IPS DF 6.9 (cell line): ENCODE results near the gene EML5.

ENCODE experiments used
- DNase-seq: peaks from one replicate; pipeline ENCODE4 v3.0.0-alpha.2; 2013; ENCODE audit warnings: low read depth, low spot score
- H3K27ac ChIP-seq: one replicate; pipeline ENCODE4 v1.5.1; 2013; ENCODE audit warnings: low read length, control low read depth
- H3K27me3 ChIP-seq: 2 replicates; pipeline ENCODE4 v1.6.1; 2013; ENCODE audit warnings: mild to moderate bottlenecking, low read length; ENCODE audit not compliant: control insufficient read depth, insufficient read depth
- H3K36me3 ChIP-seq: 2 replicates; pipeline ENCODE4 v1.6.1; 2013; ENCODE audit warnings: low read length; ENCODE audit not compliant: control insufficient read depth, insufficient read depth
- H3K4me1 ChIP-seq: 2 replicates; pipeline ENCODE4 v1.6.1; 2013; ENCODE audit warnings: low read length; ENCODE audit not compliant: control insufficient read depth, insufficient read depth
- H3K4me3 ChIP-seq: 2 replicates; pipeline ENCODE4 v1.5.1; 2013; ENCODE audit warnings: mild to moderate bottlenecking, low read length
- H3K9me3 ChIP-seq: 2 replicates; pipeline ENCODE4 v1.6.1; 2013; ENCODE audit warnings: low read length, inconsistent platforms; ENCODE audit not compliant: control insufficient read depth, insufficient read depth
- WGBS: extraction: QIAGEN DNeasy Blood & Tissue Kit; methylation state at CpG from one replicate; pipeline ENCODE4 v1.1.7; 2013; ENCODE audit warnings: mixed read lengths, missing lambda C conversion rate; ENCODE audit not compliant: insufficient read length, insufficient coverage; 5-methylcytosine and 5-hydroxymethylcytosine counted together

The EML5 gene

GRCh38 chr14:88792473-88793258 lies at the start of gene EML5:
TSS of gene EML5 (minus strand) at chr14:88792953. CDS start at chr14:88792503, 450 bp downstream.
- peak within 1 kb of the TSS; percentile 53; the same call in 1 of the 2 replicates for H3K4me3 ChIP-seq
- H3K27ac ChIP-seq: no peak within 1 kb of the TSS
- peak; percentile 22 for DNase-seq
- no CpG with 5 or more reads among the region's 111 CpGs for WGBS
- H3K9me3 ChIP-seq: no peaks in the 10 kb centered on the region
- H3K36me3 ChIP-seq: no peaks in the 10 kb centered on the region
- peaks cover 20% of the 10 kb centered on the region for H3K27me3 ChIP-seq
- H3K4me1 ChIP-seq: no peaks in the 10 kb centered on the region

- no peak for DNase-seq
- Histone ChIP-seq H3K9me3 (no peaks in the 10 kb centered on the region), H3K27me3 (no peaks in the 10 kb centered on the region), H3K4me3 (no peak overlapping the region), H3K4me1 (no peaks in the 10 kb centered on the region), H3K36me3 (no peaks in the 10 kb centered on the region), H3K27ac (no peak overlapping the region)
- WGBS: no CpG with 5 or more reads among the region's 1 CpG
Measured at GRCh38 chr14:88842414-88842813, 49.7 kb upstream of the EML5 start.

GRCh38 chr14:88841741-88842140 lies 49.0 kb upstream of the EML5 start:
- Histone ChIP-seq H3K36me3 (no peaks in the 10 kb centered on the region), H3K27me3 (no peaks in the 10 kb centered on the region), H3K4me3 (no peak overlapping the region), H3K9me3 (no peaks in the 10 kb centered on the region), H3K27ac (no peak overlapping the region), H3K4me1 (no peaks in the 10 kb centered on the region)
- WGBS: no CpG with 5 or more reads among the region's 1 CpG
- no peak for DNase-seq

GRCh38 chr14:88840926-88841325 lies 48.2 kb upstream of the EML5 start:
- H3K36me3 ChIP-seq: no peaks in the 10 kb centered on the region
- WGBS: no CpG with 5 or more reads among the region's 5 CpGs
- H3K4me1 ChIP-seq: no peaks in the 10 kb centered on the region
- no peaks in the 10 kb centered on the region for H3K9me3 ChIP-seq
- no peak overlapping the region for H3K4me3 ChIP-seq
- H3K27me3 ChIP-seq: no peaks in the 10 kb centered on the region
- H3K27ac ChIP-seq: no peak overlapping the region
- DNase-seq: no peak

GRCh38 chr14:88838015-88838414 lies 45.3 kb upstream of the EML5 start:
- Histone ChIP-seq H3K27me3 (no peaks in the 10 kb centered on the region), H3K9me3 (no peaks in the 10 kb centered on the region), H3K4me1 (no peaks in the 10 kb centered on the region), H3K36me3 (no peaks in the 10 kb centered on the region), H3K4me3 (no peak overlapping the region), H3K27ac (no peak overlapping the region)
- WGBS: no CpG with 5 or more reads among the region's 3 CpGs
- no peak for DNase-seq

- Histone ChIP-seq H3K27ac (no peak overlapping the region), H3K27me3 (no peaks in the 10 kb centered on the region), H3K9me3 (no peaks in the 10 kb centered on the region), H3K4me1 (no peaks in the 10 kb centered on the region), H3K4me3 (no peak overlapping the region), H3K36me3 (no peaks in the 10 kb centered on the region)
- no CpG with 5 or more reads among the region's 1 CpG for WGBS
- no peak for DNase-seq
Measured at GRCh38 chr14:88837495-88837894, 44.7 kb upstream of the EML5 start.

GRCh38 chr14:88835661-88836060 lies 42.9 kb upstream of the EML5 start:
- no peaks in the 10 kb centered on the region for H3K9me3 ChIP-seq
- H3K27ac ChIP-seq: no peak overlapping the region
- DNase-seq: no peak
- H3K4me3 ChIP-seq: no peak overlapping the region
- H3K27me3 ChIP-seq: no peaks in the 10 kb centered on the region
- H3K36me3 ChIP-seq: no peaks in the 10 kb centered on the region
- H3K4me1 ChIP-seq: no peaks in the 10 kb centered on the region

- DNase-seq: no peak
- Histone ChIP-seq H3K27me3 (no peaks in the 10 kb centered on the region), H3K27ac (no peak overlapping the region), H3K4me1 (no peaks in the 10 kb centered on the region), H3K9me3 (no peaks in the 10 kb centered on the region), H3K4me3 (no peak overlapping the region), H3K36me3 (no peaks in the 10 kb centered on the region)
Measured at GRCh38 chr14:88834883-88835431, 42.2 kb upstream of the EML5 start.

- Histone ChIP-seq H3K4me3 (no peak overlapping the region), H3K27ac (no peak overlapping the region), H3K9me3 (no peaks in the 10 kb centered on the region), H3K4me1 (no peaks in the 10 kb centered on the region), H3K27me3 (no peaks in the 10 kb centered on the region), H3K36me3 (no peaks in the 10 kb centered on the region)
- DNase-seq: no peak
Measured at GRCh38 chr14:88831284-88831683, 38.5 kb upstream of the EML5 start.

GRCh38 chr14:88829685-88830302 lies 37.0 kb upstream of the EML5 start:
- Histone ChIP-seq H3K9me3 (no peaks in the 10 kb centered on the region), H3K4me1 (no peaks in the 10 kb centered on the region), H3K27me3 (no peaks in the 10 kb centered on the region), H3K36me3 (no peaks in the 10 kb centered on the region), H3K27ac (no peak overlapping the region), H3K4me3 (no peak overlapping the region)
- 100% methylated on average over 1 of the region's 4 CpGs for WGBS
- no peak for DNase-seq

GRCh38 chr14:88829188-88829587 lies 36.4 kb upstream of the EML5 start:
- no peaks in the 10 kb centered on the region for H3K27me3 ChIP-seq
- WGBS: no CpG with 5 or more reads among the region's 3 CpGs
- H3K36me3 ChIP-seq: no peaks in the 10 kb centered on the region
- no peaks in the 10 kb centered on the region for H3K9me3 ChIP-seq
- H3K27ac ChIP-seq: no peak overlapping the region
- H3K4me1 ChIP-seq: no peaks in the 10 kb centered on the region
- DNase-seq: no peak
- H3K4me3 ChIP-seq: no peak overlapping the region
